Neural crest cell (in vitro differentiated cells): ENCODE data around the gene LRP3. TPM values are rescaled to one million over a fixed set of nuclear protein-coding genes. Genes with fewer than 3 reads are reported as not detected.
A peak's percentile ranks its signal among the peaks of the same experiment; 100 is the strongest.

Experiments
- DNase-seq: peaks from one replicate; pipeline ENCODE4 v3.0.0; 2021; ENCODE audit warnings: low read depth, mixed read lengths, low spot score
- H3K27ac Mint-ChIP-seq: one replicate; pipeline ENCODE4 v1.8.0; 2021; ENCODE audit warnings: mild to moderate bottlenecking, mixed read lengths; ENCODE audit not compliant: unreplicated experiment
- H3K27me3 Mint-ChIP-seq: 2 replicates; pipeline ENCODE4 v1.8.0; 2021; ENCODE audit warnings: low read depth, mild to moderate bottlenecking, mixed read lengths
- H3K36me3 Mint-ChIP-seq: 2 replicates; pipeline ENCODE4 v1.8.0; 2021; ENCODE audit warnings: low read depth, mild to moderate bottlenecking, mixed read lengths
- H3K4me1 Mint-ChIP-seq: 2 replicates; pipeline ENCODE4 v1.8.0; 2021; ENCODE audit warnings: mixed read lengths
- H3K4me3 Mint-ChIP-seq: one replicate; pipeline ENCODE4 v1.8.0; 2021; ENCODE audit warnings: mild to moderate bottlenecking, mixed read lengths
- H3K9me3 Mint-ChIP-seq: 2 replicates; pipeline ENCODE4 v1.8.0; 2021; ENCODE audit warnings: mixed read lengths
- CTCF ChIP-seq: fragments of 200-600 bp; sonication (generic); conservative IDR thresholded peaks from 2 replicates; pipeline ENCODE4 v1.5.0; 2021; ENCODE audit warnings: antibody characterized with exemption, mild to moderate bottlenecking
- total RNA-seq: library from RNA; stranded (reverse); gene quantifications from 2 replicates; pipeline ENCODE4 v1.2.1, GENCODE V29; 2021

The LRP3 gene
- total RNA-seq, 1 donor from 2014 or later = 85.6 TPM

DNA sequence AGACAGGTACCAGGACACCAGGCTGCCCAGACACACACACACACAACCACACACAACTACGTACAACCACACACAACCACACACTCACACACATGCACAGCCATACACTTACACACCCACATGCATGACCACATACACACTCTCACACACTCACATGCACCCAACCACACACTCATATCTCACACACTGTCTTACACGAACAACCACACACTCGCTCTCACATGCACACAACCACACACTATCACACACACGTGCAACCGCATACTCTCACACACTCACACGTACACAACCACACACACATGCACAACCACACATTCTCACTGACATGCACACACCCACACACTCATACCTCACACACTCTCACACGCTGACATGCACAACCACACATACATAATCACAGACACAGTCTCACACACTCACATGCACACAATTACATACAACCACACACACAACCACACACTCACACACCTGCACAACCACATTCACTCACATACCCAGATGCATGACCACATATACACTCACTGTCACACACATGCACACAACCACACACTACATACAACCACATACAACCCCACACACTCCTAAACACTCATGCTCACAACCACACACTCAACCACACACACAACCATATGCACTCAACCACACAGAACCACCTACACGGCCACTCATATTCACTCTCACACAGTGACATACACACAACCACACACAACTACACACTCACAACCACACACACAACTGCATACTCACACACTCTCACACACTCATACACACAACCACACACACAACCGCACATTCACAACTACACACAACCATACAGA is 39.1 kb downstream of the LRP3 start:
- no peaks in the 10 kb centered on the region for H3K36me3 Mint-ChIP-seq
- H3K9me3 Mint-ChIP-seq = peaks cover 6% of the 10 kb centered on the region
- peaks cover 35% of the 10 kb centered on the region for H3K27me3 Mint-ChIP-seq
- H3K4me1 Mint-ChIP-seq = no peaks in the 10 kb centered on the region
- H3K27ac Mint-ChIP-seq = no peak overlapping the region
- no peak for TF ChIP-seq CTCF
- no peak overlapping the region for H3K4me3 Mint-ChIP-seq
- no peak for DNase-seq

DNA sequence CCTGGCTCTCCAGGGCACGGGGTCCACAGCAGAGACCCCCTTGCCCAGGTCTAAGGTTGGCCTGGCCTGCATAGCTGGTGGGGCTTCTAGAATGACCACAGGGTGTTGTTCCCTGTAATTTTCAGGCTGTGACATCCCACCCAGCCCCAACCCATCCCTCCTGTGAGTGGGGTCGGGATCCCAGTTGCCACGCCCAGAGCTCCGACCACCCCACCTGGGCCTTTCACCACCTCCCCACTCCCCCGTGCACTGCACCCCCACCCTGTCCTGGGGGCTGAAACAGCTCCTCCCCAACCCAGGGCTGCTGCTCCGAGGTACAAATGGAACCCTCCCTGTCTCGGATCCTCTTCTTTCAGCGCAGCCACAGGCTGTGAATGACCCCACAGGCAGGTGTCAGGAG is 40.0 kb downstream of the LRP3 start:
- Mint-ChIP-seq H3K36me3 (no peaks in the 10 kb centered on the region), H3K9me3 (no peaks in the 10 kb centered on the region), H3K27me3 (peaks cover 27% of the 10 kb centered on the region), H3K27ac (no peak overlapping the region), H3K4me3 (no peak overlapping the region), H3K4me1 (no peaks in the 10 kb centered on the region)
- no peak for DNase-seq
- TF ChIP-seq CTCF = no peak

DNA sequence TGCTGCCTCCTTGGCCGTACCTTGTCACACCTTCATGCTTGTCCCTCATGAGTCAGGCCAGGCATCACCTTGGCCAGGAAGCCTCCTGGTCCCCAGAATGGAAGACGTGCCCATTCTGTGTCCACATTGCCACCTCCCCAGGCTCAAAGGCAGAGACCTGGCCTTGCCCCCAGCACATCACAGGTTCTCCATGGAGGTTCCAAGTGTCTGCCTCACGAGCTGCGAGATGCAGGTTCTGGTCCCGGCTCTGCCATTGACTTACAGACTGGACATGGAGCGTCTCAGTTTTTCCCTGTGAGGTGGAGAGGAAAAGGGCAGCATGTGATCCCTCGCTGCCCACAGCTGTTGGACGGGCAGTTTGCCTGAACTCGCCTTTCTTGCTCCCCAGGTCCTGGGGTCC is 40.6 kb downstream of the LRP3 start:
- no peak overlapping the region for H3K4me3 Mint-ChIP-seq

GRCh38 chr19:33235269-33235995 is 41.3 kb downstream of the LRP3 start:
- Mint-ChIP-seq H3K4me1 (no peaks in the 10 kb centered on the region), H3K27me3 (peaks cover 17% of the 10 kb centered on the region), H3K9me3 (no peaks in the 10 kb centered on the region), H3K27ac (no peak overlapping the region), H3K36me3 (no peaks in the 10 kb centered on the region), H3K4me3 (no peak overlapping the region)
- peak; percentile 94 for DNase-seq
- peak; percentile 90 for TF ChIP-seq CTCF

More for the DNA sequence above, 40.6 kb downstream of the LRP3 start:
- TF ChIP-seq CTCF = no peak
- Mint-ChIP-seq H3K9me3 (no peaks in the 10 kb centered on the region), H3K36me3 (no peaks in the 10 kb centered on the region), H3K27me3 (peaks cover 24% of the 10 kb centered on the region), H3K4me1 (no peaks in the 10 kb centered on the region), H3K27ac (no peak overlapping the region)
- no peak for DNase-seq

GRCh38 chr19:33235996-33236350 is 41.8 kb downstream of the LRP3 start:
- Mint-ChIP-seq H3K27me3 (peaks cover 12% of the 10 kb centered on the region), H3K9me3 (no peaks in the 10 kb centered on the region)

More at GRCh38 chr19:33235996-33236350, 41.8 kb downstream of the LRP3 start:
- H3K4me3 Mint-ChIP-seq = no peak overlapping the region
- no peaks in the 10 kb centered on the region for H3K4me1 Mint-ChIP-seq
- no peak for DNase-seq
- TF ChIP-seq CTCF = no peak
- no peak overlapping the region for H3K27ac Mint-ChIP-seq
- no peaks in the 10 kb centered on the region for H3K36me3 Mint-ChIP-seq
